ENCODE measurements around the gene VPS13C.

- TF ChIP-seq ZNF274 (IDR thresholded peaks at IDR 0.05; ENCODE audit: low read depth, low read length): no peak
- TF ChIP-seq YY1 (IDR thresholded peaks at IDR 0.05; ENCODE audit: insufficient read depth, insufficient read length): no peak
These were observed 168.1 kb downstream of the VPS13C start for GRCh38 chr15:61892140-61892539.

Measured in NT2/D1 (cell line).